K562 (cell line): ENCODE data around the gene FBXW9. TPM values are rescaled to one million over a fixed set of nuclear protein-coding genes. Genes with fewer than 3 reads are reported as not detected.

Experiments used
- ATAC-seq: fragments of 200-7000 bp; cut with Tn5 transposase; 3 replicates; pipeline ENCODE4 v1.9.1; 2020; ENCODE audit warnings: moderate library complexity
- BruUV-seq: library from RNA; stranded (reverse); fragments of 400-500 nt; replicated peaks from 2 replicates; lab custom pipeline; 2021; lab: Mats Ljungman, UMichigan
- CTCF ChIA-PET: fragments of 300-600 bp; formaldehyde crosslinking; extraction: SDS; loops from one replicate; lab custom pipeline; 2021; ENCODE audit warnings: low intra/inter-chr PET ratio; lab: Yijun Ruan, JAX
- POLR2A ChIA-PET: fragments of 300-600, 350-650 bp; sonication (Branson Sonifier 250); formaldehyde crosslinking; extraction: SDS; loops from one replicate; lab custom pipeline; 2021; ENCODE audit warnings: antibody characterized with exemption, inconsistent platforms; lab: Yijun Ruan, JAX
- DNase-seq, 4 experiments: peaks; one replicate each; pipeline versions ENCODE4 v3.0.0 to v3.0.0-alpha.2; 2011 to 2018; ENCODE audit warnings: low spot score in 3 of 4, mixed read lengths in 3 of 4; ENCODE audit errors: extremely low read depth in 1 of 4
- FAIRE-seq: peaks from 2 replicates; lab custom pipeline; 2011; peaks lifted over from hg19 to GRCh38; lab: Jason Lieb, UNC
- H2AFZ ChIP-seq: 2 replicates; pipeline ENCODE4 v1.6.0; 2011; ENCODE audit warnings: low read depth, low read length, control low read depth, inconsistent platforms
- H3K27ac ChIP-seq: fragments of 200-600 bp; 3 replicates; pipeline ENCODE4 v1.8.0; 2011; ENCODE audit warnings: low read depth, mild to moderate bottlenecking, control low read depth, inconsistent platforms, low read length, moderate library complexity, mixed read lengths; ENCODE audit errors: extremely low read depth
- H3K27me3 ChIP-seq, 2 experiments: fragments of 300-600 bp in 1 of 2; 2 replicates in 1 of 2; 3 replicates in 1 of 2; pipeline versions ENCODE4 v1.6.0 to v1.8.0; 2011; ENCODE audit warnings: inconsistent platforms in 2 of 2, low read length in 2 of 2, mild to moderate bottlenecking in 1 of 2, mixed read lengths in 1 of 2, moderate library complexity in 1 of 2; ENCODE audit not compliant: control insufficient read depth in 2 of 2, insufficient read depth in 2 of 2
- H3K36me3 ChIP-seq: fragments of 300-600 bp; 3 replicates; pipeline ENCODE4 v1.8.0; 2011; ENCODE audit warnings: mild to moderate bottlenecking, low read length, inconsistent platforms; ENCODE audit not compliant: control insufficient read depth, insufficient read depth
- H3K4me1 ChIP-seq, 2 experiments: fragments of 200-600 bp in 1 of 2; replicated peaks in 1 of 2; 2 replicates in 1 of 2; 3 replicates in 1 of 2; pipeline versions ENCODE4 v1.5.1 to v1.8.0; 2011; ENCODE audit warnings: inconsistent platforms in 2 of 2, low read length in 2 of 2, mild to moderate bottlenecking in 1 of 2, mixed read lengths in 1 of 2, moderate library complexity in 1 of 2; ENCODE audit not compliant: control insufficient read depth in 2 of 2, insufficient read depth in 2 of 2
- H3K4me2 ChIP-seq: 2 replicates; pipeline ENCODE4 v1.6.1; 2011; ENCODE audit warnings: low read length, control low read depth, inconsistent platforms, mixed read lengths; ENCODE audit not compliant: insufficient read depth
- H3K4me3 ChIP-seq: fragments of 200-600 bp; sonication (generic), shearing (Covaris generic); 2 replicates; pipeline ENCODE4 v1.5.1; 2016; ENCODE audit warnings: control low read depth, inconsistent platforms
- H3K79me2 ChIP-seq: fragments of 200-600 bp; 3 replicates; pipeline ENCODE4 v1.8.0; 2011; ENCODE audit warnings: low read length, inconsistent platforms; ENCODE audit not compliant: control insufficient read depth, insufficient read depth
- H3K9ac ChIP-seq, 2 experiments: 2 replicates each; pipeline versions ENCODE4 v1.6.0 to v1.6.1; 2011; ENCODE audit warnings: low read depth in 2 of 2, low read length in 2 of 2, control low read depth in 1 of 2, inconsistent platforms in 1 of 2, mild to moderate bottlenecking in 1 of 2, mixed read lengths in 1 of 2; ENCODE audit not compliant: insufficient read depth in 1 of 2
- H3K9me1 ChIP-seq: one replicate; pipeline ENCODE4 v1.6.0; 2011; ENCODE audit warnings: inconsistent platforms, mild to moderate bottlenecking, low read length, moderate library complexity; ENCODE audit not compliant: control insufficient read depth, insufficient read depth
- H3K9me3 ChIP-seq: replicated peaks from 2 replicates; pipeline ENCODE4 v1.5.1; 2011; ENCODE audit warnings: low read depth, low read length, inconsistent platforms; ENCODE audit not compliant: control insufficient read depth, insufficient read depth
- H4K20me1 ChIP-seq: replicated peaks from 2 replicates; pipeline ENCODE4 v1.6.1; 2011; ENCODE audit warnings: low read length, inconsistent platforms, mixed read lengths; ENCODE audit not compliant: control insufficient read depth, insufficient read depth
- ETS2 ChIP-seq: IDR thresholded peaks from 2 replicates; pipeline ENCODE4 v1.6.1; 2016; ENCODE audit warnings: borderline replicate concordance, missing genetic modification characterization, mild to moderate bottlenecking, moderate library complexity, missing compliant biosample characterization; ENCODE audit not compliant: poor library complexity, severe bottlenecking
- WGBS: fragments of 100-300 bp; shearing (Covaris generic); methylation state at CpG from one replicate; pipeline ENCODE4 v1.1.6; 2016; ENCODE audit warnings: low coverage, mixed read lengths; ENCODE audit not compliant: insufficient coverage; ENCODE audit errors: missing lambda C conversion rate; 5-methylcytosine and 5-hydroxymethylcytosine counted together
- in situ Hi-C: fragments of 300-500 bp; cut with MboI; formaldehyde crosslinking; loops from 4 replicates; pipeline ENCODE4 v1.15.0; 2018; ENCODE audit warnings: inconsistent platforms, mixed read lengths
- intact Hi-C: fragments of 100-400 bp; cut with micrococcal nuclease; formaldehyde crosslinking; loops from 2 replicates; pipeline ENCODE4 v1.14.2; 2022
- polyA plus RNA-seq, 8 experiments: library from polyadenylated mRNA; depleted of rRNA in 4 of 8; stranded (reverse) in 5 of 8; unstranded in 3 of 8; fragments of >200 nt; fragmentation: Nextera tagmentation in 2 of 8; fragmentation: Illumina TruSeq in 1 of 8; extraction: Ambion mirVana in 2 of 8; extraction: Trizol in 1 of 8; gene quantifications; 2 replicates each; pipeline versions ENCODE4 v1.2.1 to v1.2.3, GENCODE V29; 2011 to 2014; ENCODE audit warnings: inconsistent platforms in 1 of 8, missing spikeins in 1 of 8
- total RNA-seq, 7 experiments: library from RNA; depleted of rRNA in 6 of 7; stranded (reverse); fragments of >200 nt in 6 of 7; fragmentation: Illumina TruSeq in 2 of 7; extraction: Trizol in 2 of 7; gene quantifications; 2 replicates each; pipeline versions ENCODE4 v1.2.1 to v1.2.3, GENCODE V29; 2011 to 2021; ENCODE audit warnings: low replicate concordance in 1 of 7
- TF ChIP-seq, protein P1 (sequence below): fragments of 250-450 bp; sonication (Bioruptor Pico); IDR thresholded peaks from 2 replicates; pipeline ENCODE4 v1.5.0; 2021
- TF ChIP-seq, protein P2 (sequence below): sonication (generic); formaldehyde crosslinking; IDR thresholded peaks from 2 replicates; pipeline ENCODE4 v1.8.1; 2023; ENCODE audit warnings: mild to moderate bottlenecking, missing genetic modification reagents
- TF ChIP-seq, protein P3 (sequence below), 2 experiments: fragments of 450-650 bp; IDR thresholded peaks; 2 replicates each; pipeline ENCODE4 v1.6.1; 2016

Gene FBXW9
- total and polyA plus RNA-seq, 9 of the 15 experiments (the other 6 are each of a cell fraction or from before 2014, with no cell fraction given), result 0.23 to 21.7 (median 6.2) TPM

DNA sequence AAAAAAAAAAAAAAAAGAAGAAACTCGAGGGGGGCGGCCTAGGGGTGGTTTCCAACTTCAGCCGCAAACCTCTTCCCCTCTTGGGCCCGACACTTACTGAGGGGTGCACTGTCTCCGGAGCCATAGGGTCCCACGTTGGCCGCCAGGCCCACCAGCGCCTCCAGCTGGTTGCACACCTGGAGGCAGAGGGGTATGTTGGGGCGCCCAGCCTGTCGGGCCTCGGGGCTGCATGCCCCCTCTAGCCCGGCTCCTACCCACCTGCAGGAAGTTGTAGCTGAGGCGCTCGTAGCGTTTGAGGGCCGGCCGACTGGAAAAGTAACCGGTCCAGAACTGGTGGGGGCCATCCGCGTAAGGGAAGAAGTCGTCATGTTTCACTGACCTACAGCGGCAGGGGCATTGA, 38.5 kb downstream of the FBXW9 start:
- peaks cover 31% of the 10 kb centered on the region; the same call in 2 of the 3 replicates for H3K36me3 ChIP-seq
- H3K79me2 ChIP-seq, result no peaks in the 10 kb centered on the region
- no peaks in the 10 kb centered on the region for H4K20me1 ChIP-seq
- no peak overlapping the region for H3K4me3 ChIP-seq
- no peak overlapping the region for H2AFZ ChIP-seq
- in situ Hi-C loops (no loop called here), intact Hi-C loops (no loop called here)
- no peak overlapping the region for H3K27ac ChIP-seq
- ChIA-PET CTCF (interaction anchor here (0.6 kb wide), 1 partner anchor 93 kb away, joined by 3 read pairs; no protein-coding TSS in a partner anchor), POLR2A (no interaction called here)
- H3K9ac ChIP-seq, result no peak overlapping the region; a peak in 1 of 4 replicates
- BruUV-seq, result no TSS peak
- peaks cover 0 to 8% of the 10 kb centered on the region in 2 experiments; a peak in 2 of 5 replicates for H3K4me1 ChIP-seq
- no peak for TF ChIP-seq ETS2
- TF ChIP-seq, protein P1, sequence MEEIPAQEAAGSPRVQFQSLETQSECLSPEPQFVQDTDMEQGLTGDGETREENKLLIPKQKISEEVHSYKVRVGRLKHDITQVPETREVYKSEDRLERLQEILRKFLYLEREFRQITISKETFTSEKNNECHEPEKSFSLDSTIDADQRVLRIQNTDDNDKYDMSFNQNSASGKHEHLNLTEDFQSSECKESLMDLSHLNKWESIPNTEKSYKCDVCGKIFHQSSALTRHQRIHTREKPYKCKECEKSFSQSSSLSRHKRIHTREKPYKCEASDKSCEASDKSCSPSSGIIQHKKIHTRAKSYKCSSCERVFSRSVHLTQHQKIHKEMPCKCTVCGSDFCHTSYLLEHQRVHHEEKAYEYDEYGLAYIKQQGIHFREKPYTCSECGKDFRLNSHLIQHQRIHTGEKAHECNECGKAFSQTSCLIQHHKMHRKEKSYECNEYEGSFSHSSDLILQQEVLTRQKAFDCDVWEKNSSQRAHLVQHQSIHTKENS (CRISPR knock-in tag), result no peak
- TF ChIP-seq, protein P2, sequence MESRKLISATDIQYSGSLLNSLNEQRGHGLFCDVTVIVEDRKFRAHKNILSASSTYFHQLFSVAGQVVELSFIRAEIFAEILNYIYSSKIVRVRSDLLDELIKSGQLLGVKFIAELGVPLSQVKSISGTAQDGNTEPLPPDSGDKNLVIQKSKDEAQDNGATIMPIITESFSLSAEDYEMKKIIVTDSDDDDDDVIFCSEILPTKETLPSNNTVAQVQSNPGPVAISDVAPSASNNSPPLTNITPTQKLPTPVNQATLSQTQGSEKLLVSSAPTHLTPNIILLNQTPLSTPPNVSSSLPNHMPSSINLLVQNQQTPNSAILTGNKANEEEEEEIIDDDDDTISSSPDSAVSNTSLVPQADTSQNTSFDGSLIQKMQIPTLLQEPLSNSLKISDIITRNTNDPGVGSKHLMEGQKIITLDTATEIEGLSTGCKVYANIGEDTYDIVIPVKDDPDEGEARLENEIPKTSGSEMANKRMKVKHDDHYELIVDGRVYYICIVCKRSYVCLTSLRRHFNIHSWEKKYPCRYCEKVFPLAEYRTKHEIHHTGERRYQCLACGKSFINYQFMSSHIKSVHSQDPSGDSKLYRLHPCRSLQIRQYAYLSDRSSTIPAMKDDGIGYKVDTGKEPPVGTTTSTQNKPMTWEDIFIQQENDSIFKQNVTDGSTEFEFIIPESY (CRISPR knock-in tag), result peak; percentile 56
- TF ChIP-seq, protein P3, sequence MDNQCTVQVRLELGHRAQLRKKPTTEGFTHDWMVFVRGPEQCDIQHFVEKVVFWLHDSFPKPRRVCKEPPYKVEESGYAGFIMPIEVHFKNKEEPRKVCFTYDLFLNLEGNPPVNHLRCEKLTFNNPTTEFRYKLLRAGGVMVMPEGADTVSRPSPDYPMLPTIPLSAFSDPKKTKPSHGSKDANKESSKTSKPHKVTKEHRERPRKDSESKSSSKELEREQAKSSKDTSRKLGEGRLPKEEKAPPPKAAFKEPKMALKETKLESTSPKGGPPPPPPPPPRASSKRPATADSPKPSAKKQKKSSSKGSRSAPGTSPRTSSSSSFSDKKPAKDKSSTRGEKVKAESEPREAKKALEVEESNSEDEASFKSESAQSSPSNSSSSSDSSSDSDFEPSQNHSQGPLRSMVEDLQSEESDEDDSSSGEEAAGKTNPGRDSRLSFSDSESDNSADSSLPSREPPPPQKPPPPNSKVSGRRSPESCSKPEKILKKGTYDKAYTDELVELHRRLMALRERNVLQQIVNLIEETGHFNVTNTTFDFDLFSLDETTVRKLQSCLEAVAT (IDR thresholded peaks at IDR 0.05), result no peak
- H3K4me2 ChIP-seq, result no peak overlapping the region
- FAIRE-seq (no peak), DNase-seq (no peak), ATAC-seq (no peak)
- H3K9me1 ChIP-seq, result no peaks in the 10 kb centered on the region
- H3K27me3 ChIP-seq, result no peaks in the 10 kb centered on the region
- WGBS, result 97% methylated on average over 19 of the region's 22 CpGs
- H3K9me3 ChIP-seq, result 0 out of 2 replicates have a peak, but pooled peaks cover 1% of the 10 kb centered on the region
